Sigmoid colon (tissue), 3 donors: Measurements from ENCODE around the gene GMDS.

Experiments used
- POLR2A ChIP-seq, 2 donors: fragments of 450-650 bp; IDR thresholded peaks; one replicate each; pipeline ENCODE4 v1.6.1; 2016; ENCODE audit warnings: antibody characterized with exemption in 2 of 2, mild to moderate bottlenecking in 2 of 2, moderate library complexity in 2 of 2
- TF ChIP-seq, protein P1 (sequence below), 4 experiments: fragments of 450-650 bp in 3 of 4; fragments of 200-600 bp in 1 of 4; IDR thresholded peaks; one replicate each; pipeline ENCODE4 v1.5.1; 2016 to 2019; ENCODE audit warnings: antibody characterized with exemption in 4 of 4, mild to moderate bottlenecking in 3 of 4, moderate library complexity in 2 of 4

- no peak for TF ChIP-seq POLR2A (IDR thresholded peaks at IDR 0.05)
- TF ChIP-seq, protein P1, sequence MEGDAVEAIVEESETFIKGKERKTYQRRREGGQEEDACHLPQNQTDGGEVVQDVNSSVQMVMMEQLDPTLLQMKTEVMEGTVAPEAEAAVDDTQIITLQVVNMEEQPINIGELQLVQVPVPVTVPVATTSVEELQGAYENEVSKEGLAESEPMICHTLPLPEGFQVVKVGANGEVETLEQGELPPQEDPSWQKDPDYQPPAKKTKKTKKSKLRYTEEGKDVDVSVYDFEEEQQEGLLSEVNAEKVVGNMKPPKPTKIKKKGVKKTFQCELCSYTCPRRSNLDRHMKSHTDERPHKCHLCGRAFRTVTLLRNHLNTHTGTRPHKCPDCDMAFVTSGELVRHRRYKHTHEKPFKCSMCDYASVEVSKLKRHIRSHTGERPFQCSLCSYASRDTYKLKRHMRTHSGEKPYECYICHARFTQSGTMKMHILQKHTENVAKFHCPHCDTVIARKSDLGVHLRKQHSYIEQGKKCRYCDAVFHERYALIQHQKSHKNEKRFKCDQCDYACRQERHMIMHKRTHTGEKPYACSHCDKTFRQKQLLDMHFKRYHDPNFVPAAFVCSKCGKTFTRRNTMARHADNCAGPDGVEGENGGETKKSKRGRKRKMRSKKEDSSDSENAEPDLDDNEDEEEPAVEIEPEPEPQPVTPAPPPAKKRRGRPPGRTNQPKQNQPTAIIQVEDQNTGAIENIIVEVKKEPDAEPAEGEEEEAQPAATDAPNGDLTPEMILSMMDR (IDR thresholded peaks at IDR 0.05) = no peak
Measured at GRCh38 chr6:1586861-1587450, 658.4 kb downstream of the GMDS start.
